CD4-positive, alpha-beta T cell (primary cell): ENCODE results near the gene RPS6KA2. TPM values are rescaled to one million over a fixed set of nuclear protein-coding genes. Genes with fewer than 3 reads are reported as not detected.
A peak's percentile ranks its signal among the peaks of the same experiment; 100 is the strongest.

Source experiments
- ATAC-seq: fragments of 200-7000 bp; cut with Tn5 transposase; one replicate; pipeline ENCODE4 v1.10.0; 2022; ENCODE audit warnings: mild to moderate bottlenecking; ENCODE audit not compliant: poor library complexity
- CTCF ChIA-PET: fragments of 350-600 bp; sonication (Branson Sonifier 250); formaldehyde crosslinking; loops from one replicate; lab custom pipeline; 2021; ENCODE audit warnings: antibody characterized with exemption, inconsistent platforms; lab: Charles Lee
- POLR2A ChIA-PET: fragments of 350-600 bp; sonication (Branson Sonifier 250); formaldehyde crosslinking; loops from one replicate; lab custom pipeline; 2021; ENCODE audit warnings: antibody characterized with exemption, inconsistent platforms; lab: Charles Lee
- DNase-seq, 14 experiments: peaks; one replicate each; pipeline ENCODE4 v3.0.0-alpha.2; 2013 to 2020; ENCODE audit warnings: mixed read lengths in 2 of 14
- H3K27ac ChIP-seq, 2 donors: one replicate each; pipeline versions ENCODE4 v1.5.1 to v1.7.0; 2013; ENCODE audit warnings: low read length in 2 of 2, low read depth in 1 of 2, mild to moderate bottlenecking in 1 of 2
- H3K27me3 ChIP-seq, 2 experiments: 1 replicate in 1 of 2; 2 replicates in 1 of 2; pipeline versions ENCODE4 v1.6.1 to v1.7.0; 2013; ENCODE audit warnings: low read length in 2 of 2, control low read depth in 1 of 2, mild to moderate bottlenecking in 1 of 2, moderate library complexity in 1 of 2; ENCODE audit not compliant: insufficient read depth in 2 of 2, control insufficient read depth in 1 of 2
- H3K36me3 ChIP-seq: one replicate; pipeline ENCODE4 v1.6.1; 2013; ENCODE audit warnings: low read length, control low read depth; ENCODE audit not compliant: insufficient read depth
- H3K4me1 ChIP-seq: one replicate; pipeline ENCODE4 v1.6.1; 2013; ENCODE audit warnings: low read length, control low read depth; ENCODE audit not compliant: insufficient read depth
- H3K4me3 ChIP-seq: one replicate; pipeline ENCODE4 v1.5.1; 2013; ENCODE audit warnings: mild to moderate bottlenecking, low read length, moderate library complexity
- H3K9me3 ChIP-seq, 2 experiments: 1 replicate in 1 of 2; 2 replicates in 1 of 2; pipeline versions ENCODE4 v1.6.1 to v1.7.0; 2013; ENCODE audit warnings: low read length in 2 of 2, mild to moderate bottlenecking in 2 of 2, control low read depth in 1 of 2, moderate library complexity in 1 of 2; ENCODE audit not compliant: control insufficient read depth in 1 of 2, insufficient read depth in 1 of 2
- H3K27ac Mint-ChIP-seq: one replicate; pipeline ENCODE4 v1.8.0; 2020; ENCODE audit warnings: mixed read lengths
- H3K27me3 Mint-ChIP-seq: one replicate; pipeline ENCODE4 v1.8.0; 2021; ENCODE audit warnings: mixed read lengths
- H3K36me3 Mint-ChIP-seq: one replicate; pipeline ENCODE4 v1.8.0; 2021; ENCODE audit warnings: low read depth, mixed read lengths
- H3K4me1 Mint-ChIP-seq: one replicate; pipeline ENCODE4 v1.8.0; 2021; ENCODE audit warnings: low read depth, mixed read lengths
- H3K4me3 Mint-ChIP-seq: one replicate; pipeline ENCODE4 v1.8.0; 2020; ENCODE audit warnings: mild to moderate bottlenecking, mixed read lengths
- H3K9me3 Mint-ChIP-seq: one replicate; pipeline ENCODE4 v1.8.0; 2020; ENCODE audit warnings: mixed read lengths
- CTCF ChIP-seq: fragments of 200-600 bp; IDR thresholded peaks from one replicate; pipeline ENCODE4 v1.8.0; 2022; ENCODE audit warnings: antibody characterized with exemption, mild to moderate bottlenecking
- intact Hi-C, 2 experiments: fragments of 100-400 bp; cut with DNase I in 1 of 2; cut with micrococcal nuclease in 1 of 2; formaldehyde crosslinking; loops; one replicate each; pipeline versions ENCODE4 v1.15.1 to v1.9.0; 2023 to 2025; cut with DNase I, micrococcal nuclease
- total RNA-seq, 174 experiments: library from RNA in 2 of 174; stranded (reverse) in 2 of 174; gene quantifications; one replicate each; pipeline ENCODE4 v1.2.3 and lab custom pipeline; 2021 to 2026

RPS6KA2 gene
- total RNA-seq, 2 experiments from 2014 or later = 5.6 to 6.2 TPM

DNA sequence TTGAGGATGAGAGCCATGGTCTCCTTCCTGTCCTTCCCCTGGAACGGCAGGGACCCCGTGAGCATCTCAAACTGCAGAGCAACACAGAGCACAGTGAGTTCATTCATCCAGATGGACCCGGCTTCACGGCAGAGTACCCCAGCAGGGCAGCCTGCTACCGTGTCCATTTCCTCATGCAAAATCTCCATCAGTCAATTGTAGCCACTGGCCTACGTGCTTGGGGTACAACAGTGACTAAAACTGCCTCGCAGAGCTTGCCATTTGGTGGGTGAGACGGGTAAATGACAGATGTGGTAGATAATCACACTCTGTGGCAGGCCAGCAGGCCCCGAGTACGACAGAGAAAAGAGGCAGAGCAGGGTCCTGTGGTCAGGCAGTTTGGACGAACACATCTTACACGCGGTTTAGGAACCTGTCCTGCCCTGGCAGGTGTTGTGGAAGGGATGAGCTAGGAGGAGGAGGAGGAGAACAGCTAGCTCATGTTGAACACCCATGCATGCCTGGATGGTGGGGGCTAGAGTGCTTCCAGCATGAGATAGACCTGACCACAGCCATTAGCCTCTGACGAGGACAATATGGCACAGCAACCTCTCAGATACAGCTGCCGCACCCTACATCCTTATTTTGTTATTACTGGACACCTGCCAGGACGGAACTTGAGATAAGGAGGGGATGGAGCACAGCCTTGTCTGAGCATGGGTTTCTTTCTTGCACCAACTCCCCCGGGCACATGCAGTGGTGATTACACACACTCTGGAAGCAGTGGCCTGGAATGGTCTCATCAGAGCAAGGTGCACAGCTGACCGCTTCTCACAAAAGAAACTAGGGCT lies 136.2 kb downstream of the RPS6KA2 start:
- Mint-ChIP-seq H3K36me3 (peaks cover 12% of the 10 kb centered on the region), H3K4me3 (no peak overlapping the region), H3K27ac (no peak overlapping the region), H3K27me3 (no peaks in the 10 kb centered on the region), H3K9me3 (peaks cover 2% of the 10 kb centered on the region), H3K4me1 (peaks cover 21% of the 10 kb centered on the region)
- peaks cover 42% of the 10 kb centered on the region for H3K4me1 ChIP-seq
- H3K27ac ChIP-seq = no peak overlapping the region
- POLR2A ChIA-PET = no interaction called here
- no peaks in the 10 kb centered on the region for H3K27me3 ChIP-seq
- H3K9me3 ChIP-seq = peaks cover 0 to 17% of the 10 kb centered on the region in 2 experiments
- no peak overlapping the region for H3K4me3 ChIP-seq
- no peak for TF ChIP-seq CTCF
- ATAC-seq = no peak
- H3K36me3 ChIP-seq = no peaks in the 10 kb centered on the region
- intact Hi-C loops = loop anchor here in 1 of 2 experiments (2.0 kb wide), 1 partner anchor 74 kb away; no protein-coding TSS in a partner anchor
- no peak for DNase-seq
- CTCF ChIA-PET = no interaction called here

DNA sequence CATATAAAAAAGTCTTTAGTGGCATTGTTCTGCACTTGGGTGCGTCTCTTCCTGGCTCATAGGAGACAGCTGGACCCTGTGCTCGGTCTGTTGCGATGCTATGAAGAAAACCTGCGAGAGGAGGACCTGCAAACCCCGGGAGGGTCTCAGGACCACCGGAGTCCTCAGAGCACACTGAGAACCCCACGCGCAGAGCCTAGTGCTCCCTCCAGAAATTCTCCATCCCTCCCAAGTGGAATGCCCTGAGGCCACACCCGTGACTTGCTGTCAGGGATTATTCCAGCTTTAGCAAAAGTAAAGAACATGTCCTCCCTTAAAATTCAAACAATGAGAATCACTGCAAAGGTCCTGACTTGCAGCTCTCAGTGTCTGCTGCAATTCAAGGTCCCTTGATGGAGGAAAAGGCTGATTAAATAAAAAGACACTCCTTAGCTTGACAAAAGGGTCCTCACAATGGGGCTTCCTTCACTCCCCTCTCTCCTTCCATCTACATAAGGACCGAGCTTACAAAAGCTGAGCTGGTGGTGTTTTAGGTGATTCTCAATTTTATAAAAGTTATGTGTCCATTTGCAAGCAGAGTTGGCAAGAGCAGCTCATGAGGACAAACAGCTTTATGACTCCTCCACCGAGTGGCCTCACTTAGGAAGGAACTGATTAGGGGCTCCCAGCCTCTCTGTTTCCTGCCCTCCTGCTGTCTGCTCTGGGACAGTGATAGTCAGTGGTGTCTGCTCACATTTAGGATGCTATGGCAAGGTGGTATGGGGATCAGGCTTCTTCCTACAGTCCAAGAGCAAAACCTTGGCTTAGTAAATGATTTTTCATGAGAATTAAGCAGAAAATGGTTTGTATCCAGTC lies 137.5 kb downstream of the RPS6KA2 start:
- Mint-ChIP-seq H3K4me1 (peaks cover 21% of the 10 kb centered on the region), H3K27me3 (no peaks in the 10 kb centered on the region), H3K9me3 (peaks cover 2% of the 10 kb centered on the region), H3K36me3 (peaks cover 12% of the 10 kb centered on the region), H3K4me3 (no peak overlapping the region), H3K27ac (peak overlapping the region; percentile 81)
- H3K4me3 ChIP-seq = no peak overlapping the region
- CTCF ChIA-PET = interaction anchor here (1.5 kb wide), 1 partner anchor 138 kb away, joined by 3 read pairs; no protein-coding TSS in a partner anchor
- ATAC-seq (no peak), DNase-seq (no peak)
- TF ChIP-seq CTCF = no peak
- peaks cover 0 to 17% of the 10 kb centered on the region in 2 experiments for H3K9me3 ChIP-seq
- intact Hi-C loops = loop anchor here (2.0 to 5.0 kb wide), 2 partner anchors 73 to 138 kb away; partner anchors contain the start of gene RPS6KA2 (in 2 of the 2)
- H3K36me3 ChIP-seq = no peaks in the 10 kb centered on the region
- POLR2A ChIA-PET = interaction anchor here (2.4 to 3.0 kb wide), 2 partner anchors 78 to 137 kb away, joined by 8 to 21 read pairs; partner anchors contain the start of gene RPS6KA2
- no peaks in the 10 kb centered on the region for H3K27me3 ChIP-seq
- peaks cover 36% of the 10 kb centered on the region for H3K4me1 ChIP-seq
- H3K27ac ChIP-seq = no peak overlapping the region

DNA sequence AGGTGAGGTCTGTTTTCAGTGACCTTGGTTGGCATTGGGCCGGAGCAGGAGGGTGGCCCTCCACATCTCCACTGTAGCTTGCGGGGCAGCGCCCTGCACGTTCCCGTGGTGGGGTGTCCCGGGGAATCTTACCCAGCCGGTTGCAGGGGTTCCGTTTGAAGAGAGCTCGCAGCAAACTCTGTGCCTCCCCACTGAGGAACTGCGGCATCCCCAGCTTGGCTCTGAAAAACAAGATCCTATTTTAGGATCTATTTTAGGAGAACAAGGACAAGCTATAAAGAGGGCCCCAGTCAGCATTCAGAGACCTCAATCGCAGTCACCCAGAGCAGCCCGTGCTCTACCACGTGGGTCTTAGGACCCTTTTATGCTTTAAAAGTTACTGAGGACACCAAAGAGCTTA lies 138.3 kb downstream of the RPS6KA2 start:
- Histone ChIP-seq H3K4me1 (peaks cover 36% of the 10 kb centered on the region), H3K4me3 (peak overlapping the region; percentile 28), H3K9me3 (peaks cover 0 to 17% of the 10 kb centered on the region in 2 experiments), H3K27me3 (no peaks in the 10 kb centered on the region), H3K27ac (peak overlapping the region; percentile 74 to 85), H3K36me3 (no peaks in the 10 kb centered on the region)
- intact Hi-C loops = loop anchor here (1.0 to 5.0 kb wide), 2 partner anchors 71 to 139 kb away; partner anchors contain the start of gene RPS6KA2 (in 2 of the 2)
- CTCF ChIA-PET = interaction anchor here (1.5 to 1.6 kb wide), 2 partner anchors 107 to 139 kb away, joined by 3 to 5 read pairs; no protein-coding TSS in a partner anchor
- DNase-seq = peak in 1 of 14 experiments; percentile 24
- H3K4me3 Mint-ChIP-seq = no peak overlapping the region
- H3K36me3 Mint-ChIP-seq = peaks cover 13% of the 10 kb centered on the region
- H3K27me3 Mint-ChIP-seq = no peaks in the 10 kb centered on the region
- peaks cover 2% of the 10 kb centered on the region for H3K9me3 Mint-ChIP-seq
- no peak for ATAC-seq
- H3K4me1 Mint-ChIP-seq = peaks cover 21% of the 10 kb centered on the region
- no peak for TF ChIP-seq CTCF
- peak overlapping the region; percentile 95 for H3K27ac Mint-ChIP-seq
- POLR2A ChIA-PET = interaction anchor here (0.8 to 3.0 kb wide), 8 partner anchors 53 to 467 kb away, joined by 3 to 21 read pairs (median 6); partner anchors contain the start of genes RPS6KA2 and SFT2D1
